ENCODE measurements around the gene SLC28A1.

The SLC28A1 gene

DNA sequence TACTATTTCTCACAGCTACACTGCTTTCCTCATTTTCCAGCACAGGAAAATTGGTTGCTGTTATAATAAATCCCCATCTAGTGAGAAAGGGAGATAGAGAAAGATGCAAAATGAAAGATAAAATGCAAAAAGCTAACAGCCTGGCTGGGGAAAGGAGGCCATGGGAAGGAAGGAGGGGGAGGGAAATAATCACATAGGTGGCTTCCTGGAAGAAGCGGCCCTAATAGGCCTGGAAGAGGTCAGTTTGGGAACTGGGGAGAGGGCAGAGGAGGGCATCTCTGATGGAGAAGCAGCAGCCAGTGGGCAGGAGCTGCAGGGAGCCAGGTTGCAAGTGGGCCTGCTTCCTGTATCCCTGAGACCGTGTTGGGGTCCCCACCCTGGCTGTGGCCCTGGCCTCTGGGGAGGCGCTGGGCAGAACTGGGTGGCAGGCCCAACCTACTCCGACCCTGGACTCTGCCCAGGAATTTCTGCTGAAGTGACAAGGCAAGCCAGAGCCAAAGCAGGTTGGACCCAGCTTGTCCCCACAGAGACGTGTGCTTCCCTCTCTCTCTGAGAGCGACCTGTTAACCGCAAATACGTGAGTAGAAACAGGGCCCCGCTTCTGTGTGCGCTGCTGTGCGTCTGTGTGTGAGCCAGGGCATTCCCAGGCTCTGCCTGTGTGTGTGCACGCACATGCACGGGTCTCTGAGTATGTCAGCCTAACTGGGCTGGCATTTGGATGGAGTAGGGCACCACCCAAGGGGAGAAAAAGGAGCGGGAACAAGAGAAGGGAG, 1.9 kb downstream of the SLC28A1 start:
- no peak for TF ChIP-seq ZNF274 (IDR thresholded peaks at IDR 0.05; ENCODE audit: low read depth, low read length)
- no peak overlapping the region for H3K4me3 ChIP-seq (ENCODE audit: low read length)

DNA sequence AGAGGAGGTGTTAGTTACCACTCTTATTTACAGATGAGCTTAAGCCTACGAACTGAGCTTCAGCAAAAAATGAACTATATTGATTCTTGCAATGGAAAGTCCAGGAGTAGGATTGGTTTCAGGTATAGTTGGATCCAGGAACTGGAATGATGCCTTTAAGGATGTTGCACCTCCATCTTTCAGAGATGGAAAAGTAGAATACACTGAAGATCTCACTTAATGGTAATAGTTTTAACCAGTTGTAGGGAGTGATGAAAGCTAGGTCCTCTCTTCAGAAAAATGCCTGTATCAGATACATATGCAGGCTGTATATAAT, 2.5 kb downstream of the SLC28A1 start:
- no peak overlapping the region for H3K4me3 ChIP-seq (ENCODE audit: low read length)

DNA sequence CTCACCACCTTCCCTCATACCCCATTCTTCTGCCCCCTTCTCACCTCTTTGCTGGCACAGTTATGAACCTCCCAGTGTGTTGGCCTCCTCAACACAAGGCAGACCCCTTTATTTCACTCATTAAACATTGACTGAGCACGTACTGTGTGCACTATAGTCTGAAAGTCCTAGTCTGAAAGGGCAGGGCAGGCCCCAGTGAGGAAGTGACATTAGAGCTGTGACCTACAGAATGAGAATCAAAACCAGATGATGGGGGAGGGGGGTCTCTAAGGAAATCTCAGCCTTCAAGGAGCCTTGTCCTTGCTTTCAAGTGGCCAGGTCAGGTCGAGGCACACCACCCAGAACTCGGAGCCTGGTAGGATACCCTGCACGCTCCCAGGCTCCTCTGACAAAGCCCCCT, 3.5 kb downstream of the SLC28A1 start:
- no peak overlapping the region for H3K4me3 ChIP-seq (ENCODE audit: low read length)
- TF ChIP-seq ZNF274 (IDR thresholded peaks at IDR 0.05; ENCODE audit: low read depth, low read length), result no peak

More for the DNA sequence above, 2.5 kb downstream of the SLC28A1 start:
- no peak for TF ChIP-seq ZNF274 (IDR thresholded peaks at IDR 0.05; ENCODE audit: low read depth, low read length)

DNA sequence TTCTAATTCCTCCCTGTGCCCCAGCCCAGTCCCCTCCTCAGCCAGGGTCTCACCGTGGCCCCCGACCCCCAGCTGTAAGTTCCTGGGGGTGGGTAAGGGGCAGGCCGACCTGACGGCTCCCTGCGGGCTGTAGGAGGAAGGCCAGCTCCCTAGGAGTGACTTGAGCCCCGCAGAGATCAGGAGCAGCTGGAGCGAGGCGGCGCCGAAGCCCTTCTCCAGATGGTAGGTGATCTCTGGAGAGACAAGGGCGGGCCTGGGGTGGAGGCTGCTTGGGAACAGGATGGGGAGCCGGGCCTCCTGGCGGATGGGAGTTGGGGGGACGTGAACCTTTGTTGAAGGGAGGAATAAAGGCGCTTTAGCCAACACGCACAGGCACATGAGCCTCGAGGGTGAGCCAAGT, 4.2 kb downstream of the SLC28A1 start:
- no peak overlapping the region for H3K4me3 ChIP-seq (ENCODE audit: low read length)
- no peak for TF ChIP-seq ZNF274 (IDR thresholded peaks at IDR 0.05; ENCODE audit: low read depth, low read length)

DNA sequence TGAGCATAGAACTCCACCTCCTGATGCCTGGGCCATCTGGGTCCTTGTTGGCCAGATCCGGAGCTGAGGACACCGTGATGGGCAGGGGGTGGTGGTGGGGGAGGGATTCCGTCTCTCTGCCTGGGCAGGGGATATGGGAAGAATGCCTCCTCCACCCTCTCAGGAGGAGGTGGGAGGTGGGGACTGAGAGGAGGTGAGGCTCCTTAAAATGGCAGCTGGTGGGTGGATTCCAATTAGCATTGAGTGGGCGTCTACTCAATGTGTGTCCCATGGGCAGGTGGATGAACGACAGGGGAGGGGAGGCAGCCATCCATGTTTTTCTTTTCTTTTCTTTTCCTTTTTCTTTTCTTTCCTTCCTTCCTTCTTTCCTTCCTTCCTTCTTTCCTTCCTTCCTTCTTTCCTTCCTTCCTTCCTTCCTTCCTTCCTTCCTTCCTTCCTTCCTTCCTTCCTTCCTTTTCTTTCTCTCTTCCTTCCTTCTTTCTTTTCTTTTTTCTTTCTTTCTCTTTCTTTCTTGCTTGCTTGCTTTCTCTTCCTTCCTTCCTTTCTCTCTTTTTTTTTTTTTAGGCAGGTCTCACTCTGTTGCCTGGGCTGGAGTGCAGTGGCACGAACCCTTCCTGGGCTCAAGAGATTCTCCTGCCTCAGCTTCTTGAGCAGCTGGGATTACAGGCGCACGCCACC, 5.0 kb downstream of the SLC28A1 start:
- no peak for TF ChIP-seq ZNF274 (IDR thresholded peaks at IDR 0.05; ENCODE audit: low read depth, low read length)
- H3K4me3 ChIP-seq (ENCODE audit: low read length), result no peak overlapping the region

DNA sequence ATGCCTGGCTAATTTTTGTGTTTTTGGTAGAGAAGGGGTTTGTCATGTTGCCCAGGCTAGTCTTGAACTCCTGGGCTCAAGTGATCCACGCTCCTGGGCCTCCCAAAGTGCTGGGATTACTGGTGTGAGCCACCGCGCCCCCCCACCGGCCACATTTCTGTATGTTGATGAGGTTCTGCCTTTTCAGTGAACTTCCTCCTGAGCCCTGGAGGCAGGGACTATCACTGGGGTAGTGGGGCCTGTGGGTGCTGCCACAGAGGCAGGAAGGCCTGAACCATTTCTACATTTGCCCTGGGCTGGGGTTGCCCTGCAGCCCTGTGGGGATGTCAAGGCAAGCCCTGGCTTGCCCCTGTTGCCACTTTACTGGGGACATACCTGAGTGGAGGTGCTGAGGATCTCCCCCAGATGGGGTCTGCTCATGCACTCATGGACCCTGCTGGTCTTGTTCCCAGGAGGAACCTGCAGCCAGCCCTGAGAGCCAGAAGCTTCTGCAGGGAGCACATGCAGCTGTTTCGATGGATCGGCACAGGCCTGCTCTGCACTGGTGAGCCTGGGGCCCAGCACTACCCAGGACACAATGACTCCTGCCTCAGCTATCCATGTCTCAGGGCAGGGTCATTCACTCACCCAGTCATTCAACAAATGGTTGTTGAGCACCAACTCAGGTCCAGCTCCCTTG, 5.7 kb downstream of the SLC28A1 start:
- TF ChIP-seq ZNF274 (IDR thresholded peaks at IDR 0.05; ENCODE audit: low read depth, low read length), result no peak

DNA sequence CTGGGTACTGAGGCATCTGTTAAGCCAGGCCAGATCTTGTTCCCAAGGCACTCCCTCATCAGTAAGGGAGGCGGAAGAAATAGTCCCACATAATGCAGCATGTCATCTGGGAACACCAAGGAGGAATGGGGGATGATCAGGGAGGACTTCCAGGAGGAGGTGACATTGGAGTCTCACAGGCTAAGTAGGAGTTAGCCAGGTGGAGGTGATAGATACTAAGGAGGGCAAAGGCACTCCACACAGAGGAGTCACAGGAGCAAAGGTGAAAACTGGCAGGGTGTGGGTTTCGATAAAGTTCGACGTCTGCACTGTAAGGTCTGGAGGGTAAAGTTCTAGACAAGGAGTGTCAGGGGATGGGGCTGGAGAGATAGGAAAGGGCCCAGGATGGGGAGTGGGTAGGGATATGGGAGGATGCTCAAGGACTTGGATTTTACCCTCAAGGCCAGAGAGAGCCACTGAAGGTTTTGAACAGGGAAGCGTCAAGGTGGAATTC, 6.3 kb downstream of the SLC28A1 start:
- H3K4me3 ChIP-seq (ENCODE audit: low read length), result no peak overlapping the region
- TF ChIP-seq ZNF274 (IDR thresholded peaks at IDR 0.05; ENCODE audit: low read depth, low read length), result no peak

More for the DNA sequence above, 5.7 kb downstream of the SLC28A1 start:
- H3K4me3 ChIP-seq (ENCODE audit: low read length), result no peak overlapping the region

DNA sequence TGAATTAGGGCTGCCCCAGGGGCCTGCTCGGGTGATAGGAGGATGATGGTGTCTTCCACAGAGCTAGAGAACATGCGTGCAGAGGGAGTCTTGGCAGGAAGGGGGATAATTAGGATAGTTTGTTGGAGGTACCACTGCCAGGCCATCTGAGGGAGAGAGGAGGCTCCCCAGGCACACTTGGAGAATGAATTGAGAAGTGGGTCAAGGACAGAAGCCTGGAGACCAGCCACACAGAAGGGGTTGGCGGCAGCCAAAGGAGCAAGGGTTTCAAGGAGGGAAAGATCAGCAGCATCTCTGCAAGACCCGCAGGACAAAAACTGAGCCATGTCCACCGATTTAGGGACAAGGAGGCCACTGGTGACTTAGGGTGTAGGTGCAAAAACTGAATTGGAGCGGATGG, 6.9 kb downstream of the SLC28A1 start:
- no peak for TF ChIP-seq ZNF274 (IDR thresholded peaks at IDR 0.05; ENCODE audit: low read depth, low read length)
- H3K4me3 ChIP-seq (ENCODE audit: low read length), result no peak overlapping the region

DNA sequence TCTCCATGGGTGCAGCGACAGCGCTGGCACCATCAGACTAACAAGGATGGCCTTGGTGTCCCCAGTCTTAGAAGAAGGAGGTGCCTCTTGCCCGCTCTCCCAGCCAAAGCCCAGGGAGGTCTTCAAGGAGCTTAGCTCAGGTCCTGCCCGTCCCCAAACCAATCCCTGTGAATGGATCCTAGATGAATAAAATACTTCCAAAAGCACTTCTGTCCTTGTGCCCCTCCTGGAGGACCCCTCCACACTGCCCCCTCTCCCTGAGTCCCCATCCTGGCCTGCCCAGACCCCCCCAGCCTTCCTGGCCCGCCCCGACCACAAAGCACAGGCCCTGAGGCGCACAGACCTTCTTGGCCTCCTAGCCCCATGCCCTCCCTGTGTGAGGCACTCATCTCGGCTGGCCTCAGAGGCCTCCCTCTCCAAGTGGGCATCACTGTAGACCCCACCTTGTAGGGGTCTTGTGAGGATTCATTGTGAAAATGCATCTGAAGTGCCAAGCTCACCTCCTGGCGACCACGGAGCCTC, 8.4 kb downstream of the SLC28A1 start:
- H3K4me3 ChIP-seq (ENCODE audit: low read length), result no peak overlapping the region
- no peak for TF ChIP-seq ZNF274 (IDR thresholded peaks at IDR 0.05; ENCODE audit: low read depth, low read length)

DNA sequence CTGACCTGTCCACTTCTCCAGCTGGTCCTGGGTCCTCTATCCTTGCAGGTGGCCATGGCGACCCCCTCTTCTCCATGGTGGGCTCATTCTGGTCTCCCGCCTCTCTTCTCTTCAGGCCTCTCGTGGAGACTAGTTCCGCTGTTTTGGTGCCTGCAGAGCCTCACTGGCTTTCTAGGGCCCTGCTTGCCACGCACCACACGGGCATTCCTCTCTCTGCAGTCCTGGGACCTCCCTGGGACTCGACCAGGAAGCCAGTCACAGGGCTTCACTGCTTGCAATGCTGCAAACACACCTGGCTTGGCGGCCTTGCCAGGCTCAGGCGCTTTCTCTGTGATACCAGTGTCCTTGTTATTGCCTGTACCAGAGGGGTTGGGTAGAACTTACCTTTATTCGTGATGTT, 9.1 kb downstream of the SLC28A1 start:
- no peak for TF ChIP-seq ZNF274 (IDR thresholded peaks at IDR 0.05; ENCODE audit: low read depth, low read length)
- no peak overlapping the region for H3K4me3 ChIP-seq (ENCODE audit: low read length)

DNA sequence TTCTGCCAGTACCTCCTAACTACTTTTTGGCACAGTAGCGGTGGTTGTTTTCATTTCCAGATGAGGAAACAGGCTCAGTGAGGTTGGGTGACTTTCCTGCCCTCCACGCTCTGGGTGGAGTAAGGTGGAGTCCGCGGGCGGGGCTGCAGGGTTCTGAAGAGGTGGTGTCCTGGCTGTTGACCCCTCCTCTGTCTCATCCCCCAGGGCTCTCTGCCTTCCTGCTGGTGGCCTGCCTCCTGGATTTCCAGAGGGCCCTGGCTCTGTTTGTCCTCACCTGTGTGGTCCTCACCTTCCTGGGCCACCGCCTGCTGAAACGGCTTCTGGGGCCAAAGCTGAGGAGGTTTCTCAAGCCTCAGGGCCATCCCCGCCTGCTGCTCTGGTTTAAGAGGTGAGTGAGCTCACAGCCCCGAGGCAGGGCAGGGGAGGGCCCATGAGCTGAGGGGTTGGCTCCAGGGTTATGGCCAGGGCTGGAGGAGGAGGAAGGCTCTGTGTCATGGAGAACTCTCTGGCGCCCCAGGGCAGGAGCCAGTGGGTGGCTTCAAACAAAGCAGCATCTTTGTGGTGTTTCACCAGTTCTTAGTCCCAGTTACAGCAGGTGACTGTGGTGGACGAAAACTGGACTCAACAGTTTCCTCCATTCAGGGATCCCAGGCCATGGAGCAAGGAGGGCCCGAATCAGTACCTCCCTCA, 10.4 kb downstream of the SLC28A1 start:
- no peak overlapping the region for H3K4me3 ChIP-seq (ENCODE audit: low read length)

DNA sequence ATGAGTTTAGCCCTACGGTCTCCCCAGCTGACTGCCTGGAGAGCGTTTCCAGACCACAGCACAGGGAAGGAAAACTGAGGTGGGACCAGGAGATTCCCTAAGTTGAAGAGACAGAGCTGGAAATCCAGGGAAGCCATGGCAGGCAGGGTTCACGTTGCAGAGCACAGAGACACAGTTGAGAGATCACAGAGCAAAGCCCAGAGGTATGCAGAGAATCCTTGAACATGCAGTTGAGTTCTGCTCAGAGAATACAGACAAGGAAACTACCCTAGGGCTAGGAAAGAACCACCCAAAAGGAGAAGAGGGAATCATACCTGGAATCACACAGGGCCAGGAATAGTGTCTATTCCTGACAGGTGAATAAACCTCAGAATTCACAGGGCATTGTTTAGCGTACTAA, 14.3 kb downstream of the SLC28A1 start:
- TF ChIP-seq ZNF274 (IDR thresholded peaks at IDR 0.05; ENCODE audit: low read depth, low read length), result no peak
- H3K4me3 ChIP-seq (ENCODE audit: low read length), result no peak overlapping the region

More for the DNA sequence above, 10.4 kb downstream of the SLC28A1 start:
- TF ChIP-seq ZNF274 (IDR thresholded peaks at IDR 0.05; ENCODE audit: low read depth, low read length), result no peak

DNA sequence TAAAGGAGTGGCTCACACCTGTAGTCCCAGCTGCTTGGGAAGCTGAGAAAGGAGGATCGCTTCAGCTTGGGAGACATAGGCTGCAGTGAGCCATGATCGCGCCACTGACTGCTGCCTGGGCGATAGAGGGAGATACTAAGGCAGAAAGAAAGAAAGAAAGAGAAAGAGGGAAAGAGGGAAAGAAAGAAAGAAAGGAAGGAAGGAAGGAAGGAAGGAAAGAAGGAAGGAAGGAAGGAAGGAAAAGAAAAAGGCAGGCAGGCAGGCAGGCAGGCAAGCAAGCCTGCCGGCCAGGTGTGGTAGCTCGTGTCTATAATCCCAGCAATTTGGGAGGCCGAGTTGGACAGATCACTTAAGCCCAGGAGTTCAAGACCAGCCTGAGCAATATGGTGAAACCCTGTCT, 15.3 kb downstream of the SLC28A1 start:
- H3K4me3 ChIP-seq (ENCODE audit: low read length), result no peak overlapping the region
- TF ChIP-seq ZNF274 (IDR thresholded peaks at IDR 0.05; ENCODE audit: low read depth, low read length), result no peak

DNA sequence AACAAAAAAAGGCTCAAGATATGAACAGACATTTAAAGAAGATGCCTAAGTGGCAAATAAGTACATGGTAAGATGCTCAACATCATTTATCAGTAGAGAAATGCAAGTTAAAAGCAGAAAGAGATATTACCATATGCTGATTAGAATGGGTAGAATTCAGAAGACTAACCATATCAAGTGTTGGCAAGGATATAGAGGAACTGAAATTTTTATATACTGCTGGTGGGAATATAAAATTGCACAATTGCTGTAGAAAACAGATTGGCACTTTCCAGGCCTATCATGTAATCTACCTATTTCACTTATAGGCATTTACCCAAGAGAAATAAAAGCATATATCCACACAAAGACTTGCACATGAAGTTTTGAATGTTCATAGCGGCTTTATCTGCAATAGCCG, 17.1 kb downstream of the SLC28A1 start:
- no peak for TF ChIP-seq ZNF274 (IDR thresholded peaks at IDR 0.05; ENCODE audit: low read depth, low read length)
- no peak overlapping the region for H3K4me3 ChIP-seq (ENCODE audit: low read length)
